Activated naive CD8-positive, alpha-beta T cell treated with anti-CD3 and anti-CD28 coated beads, Interleukin-2, amount 50 U/mL, for 16 hours (primary cell): ENCODE results near the gene RNASE11.
"Not testable (repeated sequence)": the region's sequence is repeated elsewhere in the genome, so short reads cannot be mapped to it uniquely, and the experiment has no call there.

Experiments
- DNase-seq: peaks from one replicate; pipeline ENCODE4 v3.0.0-alpha.2; 2020; ENCODE audit warnings: low read depth, low spot score

RNASE11 gene

GRCh38 chr14:20580242-20580641 lies 7.6 kb downstream of the RNASE11 start:
- DNase-seq = no peak

GRCh38 chr14:20578784-20579502 lies 8.9 kb downstream of the RNASE11 start:
- no peak for DNase-seq

- no peak for DNase-seq
Measured at GRCh38 chr14:20578325-20578724, 9.5 kb downstream of the RNASE11 start.

GRCh38 chr14:20572382-20572990 lies 15.3 kb downstream of the RNASE11 start:
- DNase-seq = not testable (repeated sequence)

- not testable (repeated sequence) for DNase-seq
Measured at GRCh38 chr14:20570720-20571119, 17.1 kb downstream of the RNASE11 start.

GRCh38 chr14:20569865-20570264 lies 17.9 kb downstream of the RNASE11 start:
- not testable (repeated sequence) for DNase-seq

- no peak for DNase-seq
Measured at GRCh38 chr14:20569066-20569465, 18.7 kb downstream of the RNASE11 start.

- no peak for DNase-seq
Measured at GRCh38 chr14:20568393-20568792, 19.4 kb downstream of the RNASE11 start.

- not testable (repeated sequence) for DNase-seq
Measured at GRCh38 chr14:20567199-20567598, 20.6 kb downstream of the RNASE11 start.

- DNase-seq = no peak
Measured at GRCh38 chr14:20564501-20564997, 23.3 kb downstream of the RNASE11 start.

GRCh38 chr14:20563971-20564370 lies 23.8 kb downstream of the RNASE11 start:
- DNase-seq = no peak

GRCh38 chr14:20560961-20561360 lies 26.8 kb downstream of the RNASE11 start, which contains the start of gene RNASE9:
TSS of gene RNASE9 (minus strand) at chr14:20561047.
- no peak for DNase-seq

- no peak for DNase-seq
Measured at GRCh38 chr14:20559461-20559904, 28.3 kb downstream of the RNASE11 start.

GRCh38 chr14:20557212-20557542 lies 30.6 kb downstream of the RNASE11 start:
- no peak for DNase-seq

- no peak for DNase-seq
Measured at GRCh38 chr14:20556500-20557211, 31.1 kb downstream of the RNASE11 start.

- no peak for DNase-seq
Measured at GRCh38 chr14:20555845-20556244, 32.0 kb downstream of the RNASE11 start.

- no peak for DNase-seq
Measured at GRCh38 chr14:20553024-20553423, 34.8 kb downstream of the RNASE11 start.

GRCh38 chr14:20551606-20552005 lies 36.2 kb downstream of the RNASE11 start:
- DNase-seq = no peak

- no peak for DNase-seq
Measured at GRCh38 chr14:20550926-20551325, 36.9 kb downstream of the RNASE11 start.

- DNase-seq = no peak
Measured at GRCh38 chr14:20548414-20549158, 39.2 kb downstream of the RNASE11 start.

GRCh38 chr14:20546877-20547276 lies 40.9 kb downstream of the RNASE11 start:
- DNase-seq = no peak

- no peak for DNase-seq
Measured at GRCh38 chr14:20539906-20540305, 47.9 kb downstream of the RNASE11 start.
